Measurements from ENCODE around the gene FBXO3.

DNA sequence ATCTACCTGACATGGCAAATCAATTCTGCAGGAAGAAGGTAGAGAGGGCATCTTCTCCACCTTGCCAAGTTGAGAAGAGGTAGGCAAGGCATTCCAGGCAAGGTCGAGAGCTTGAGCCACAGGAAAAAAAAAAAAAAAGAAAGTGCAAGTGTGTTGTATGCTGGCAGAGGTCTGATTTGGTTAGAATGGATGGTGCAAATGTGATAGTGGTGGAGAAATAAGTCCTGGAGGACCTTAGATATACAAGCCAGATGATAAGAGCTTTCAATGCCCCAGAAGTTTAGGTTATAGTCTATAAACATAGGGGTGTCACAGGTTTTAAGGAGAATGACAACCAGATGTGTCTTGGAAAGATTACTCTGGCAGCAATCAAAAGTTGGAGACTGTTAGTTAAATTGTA lies 1.4 kb downstream of the FBXO3 start:
- TF ChIP-seq TAF1 (IDR thresholded peaks at IDR 0.05; ENCODE audit: low read depth, low read length), result no peak
- no peak for TF ChIP-seq EP300 (IDR thresholded peaks at IDR 0.05; ENCODE audit: borderline replicate concordance in 1 of 2, low read depth in 2 of 2, low read length in 2 of 2)
- no peak for TF ChIP-seq POLR2A (IDR thresholded peaks at IDR 0.05; ENCODE audit: control extremely low read depth in 1 of 2, low read depth in 2 of 2, low read length in 2 of 2)

Measured in H1 (cell line).